ENCODE results near the gene CCL18. TPM values are rescaled to one million over a fixed set of nuclear protein-coding genes. Genes with fewer than 3 reads are reported as not detected.
"Not testable (repeated sequence)": the region's sequence is repeated elsewhere in the genome, so short reads cannot be mapped to it uniquely, and the experiment has no call there.

Gene CCL18
- total RNA-seq, 6 experiments from 2014 or later, result 0.29 to 2.0 (median 0.64) TPM; not detected in 1

GRCh38 chr17:36112572-36112971 is 48.5 kb downstream of the CCL18 start:
- no peaks in the 10 kb centered on the region for H3K36me3 ChIP-seq
- no peaks in the 10 kb centered on the region for H3K27me3 ChIP-seq
- no peaks in the 10 kb centered on the region for H3K9me3 ChIP-seq
- DNase-seq (no peak), ATAC-seq (no peak)
- H3K27ac ChIP-seq, result no peak overlapping the region
- intact Hi-C loops (cut with DNase I), result loop anchor here (5.0 kb wide), 1 partner anchor 70 kb away; no protein-coding TSS in a partner anchor
- no peaks in the 10 kb centered on the region for H3K4me1 ChIP-seq
- H3K4me3 ChIP-seq, result no peak overlapping the region
- TF ChIP-seq POLR2A (IDR thresholded peaks at IDR 0.05), result no peak
- TF ChIP-seq CTCF (IDR thresholded peaks at IDR 0.05), result no peak

- not testable (repeated sequence) for H3K4me1 ChIP-seq, ATAC-seq, DNase-seq, H3K36me3 ChIP-seq, H3K27me3 ChIP-seq, H3K4me3 ChIP-seq, H3K27ac ChIP-seq, H3K9me3 ChIP-seq
- intact Hi-C loops (cut with DNase I), result loop anchor here (5.0 kb wide), 1 partner anchor 69 kb away; no protein-coding TSS in a partner anchor
- WGBS (ENCODE audit: insufficient coverage, low coverage, low lambda C conversion rate, missing lambda C conversion rate), result 86% methylated on average over 1 of the region's 1 CpG
Measured at GRCh38 chr17:36113131-36113530, 49.1 kb downstream of the CCL18 start.

- intact Hi-C loops (cut with DNase I), result loop anchor here (5.0 kb wide), 1 partner anchor 67 kb away; no protein-coding TSS in a partner anchor
- not testable (repeated sequence) for H3K4me3 ChIP-seq, H3K27me3 ChIP-seq, H3K4me1 ChIP-seq, DNase-seq, H3K27ac ChIP-seq, H3K36me3 ChIP-seq, ATAC-seq, H3K9me3 ChIP-seq
- WGBS (ENCODE audit: insufficient coverage, low coverage, low lambda C conversion rate, missing lambda C conversion rate), result 63% methylated on average over 2 of the region's 5 CpGs
Measured at GRCh38 chr17:36114971-36115648, 51.0 kb downstream of the CCL18 start.

GRCh38 chr17:36115649-36115977 is 51.5 kb downstream of the CCL18 start:
- H3K4me3 ChIP-seq; H3K27ac ChIP-seq; H3K36me3 ChIP-seq; H3K4me1 ChIP-seq; intact Hi-C loops (cut with DNase I); H3K9me3 ChIP-seq; DNase-seq; ATAC-seq; H3K27me3 ChIP-seq: not testable (repeated sequence)

- DNase-seq, result no peak
- Histone ChIP-seq H3K4me1 (no peaks in the 10 kb centered on the region), H3K4me3 (no peak overlapping the region), H3K36me3 (no peaks in the 10 kb centered on the region), H3K27ac (no peak overlapping the region), H3K27me3 (no peaks in the 10 kb centered on the region), H3K9me3 (no peaks in the 10 kb centered on the region)
- peak in 2 of 4 donors; percentile 18 to 61 for ATAC-seq
- intact Hi-C loops (cut with DNase I), result no loop called here
- no peak for TF ChIP-seq CTCF (IDR thresholded peaks at IDR 0.05)
- no peak for TF ChIP-seq POLR2A (IDR thresholded peaks at IDR 0.05)
- 65% methylated on average over 3 of the region's 5 CpGs for WGBS (ENCODE audit: insufficient coverage, low coverage, low lambda C conversion rate, missing lambda C conversion rate)
Measured at GRCh38 chr17:36117505-36118382, 53.7 kb downstream of the CCL18 start.
